ENCODE measurements around the gene TTC28.

The TTC28 gene

GRCh38 chr22:28358312-28358711 is 321.3 kb downstream of the TTC28 start:
- Histone ChIP-seq H3K9me3 (ENCODE audit: control insufficient read depth, low read length) (no peaks in the 10 kb centered on the region), H3K4ac (ENCODE audit: low read depth in 1 of 2, low read length in 2 of 2) (no peak overlapping the region), H2BK15ac (ENCODE audit: low read depth, poor library complexity, severe bottlenecking) (no peak overlapping the region), H3K36me3 (ENCODE audit: control insufficient read depth in 1 of 2, insufficient read depth in 2 of 2, low read depth in 1 of 2, low read length in 2 of 2) (peaks cover 0 to 3% of the 10 kb centered on the region in 2 experiments), H3K9ac (ENCODE audit: low read length) (no peak overlapping the region), H3K4me3 (ENCODE audit: insufficient read depth in 1 of 2, low read depth in 1 of 2, low read length in 2 of 2) (no peak overlapping the region), H3K23ac (ENCODE audit: low read length in 2 of 2) (no peak overlapping the region), H4K91ac (ENCODE audit: low read length) (no peak overlapping the region), H4K8ac (ENCODE audit: low read length) (no peak overlapping the region), H3K4me2 (ENCODE audit: low read length, poor library complexity, severe bottlenecking) (no peak overlapping the region), H3K4me1 (ENCODE audit: control insufficient read depth, insufficient read depth, low read depth, low read length) (no peaks in the 10 kb centered on the region), H3K79me1 (replicated peaks; ENCODE audit: low read length, poor library complexity, severe bottlenecking) (peaks cover 12% of the 10 kb centered on the region), H3K18ac (ENCODE audit: low read depth in 1 of 2, low read length in 2 of 2) (no peak overlapping the region), H3K27ac (ENCODE audit: low read length, poor library complexity, severe bottlenecking) (no peak overlapping the region), H2BK120ac (ENCODE audit: low read depth, low read length) (no peak overlapping the region), H2BK5ac (ENCODE audit: low read depth, low read length, poor library complexity, severe bottlenecking) (no peak overlapping the region), H2BK12ac (ENCODE audit: low read length in 2 of 2) (no peak overlapping the region), H2AK5ac (ENCODE audit: low read length, severe bottlenecking) (no peak overlapping the region), H2AFZ (ENCODE audit: low read depth, low read length) (no peak overlapping the region), H3K27me3 (ENCODE audit: control insufficient read depth in 1 of 2, insufficient read depth in 1 of 2, low read length in 2 of 2) (no peaks in the 10 kb centered on the region), H3K14ac (ENCODE audit: low read length in 2 of 2) (no peak overlapping the region)
- 86% methylated on average over 1 of the region's 2 CpGs for WGBS
- DNase-seq: no peak

- H3K27me3 ChIP-seq (ENCODE audit: control insufficient read depth in 1 of 2, insufficient read depth in 1 of 2, low read length in 2 of 2): no peaks in the 10 kb centered on the region
- no peak overlapping the region for H2BK15ac ChIP-seq (ENCODE audit: low read depth, poor library complexity, severe bottlenecking)
- H3K4ac ChIP-seq (ENCODE audit: low read depth in 1 of 2, low read length in 2 of 2): no peak overlapping the region
- no peak overlapping the region for H3K4me2 ChIP-seq (ENCODE audit: low read length, poor library complexity, severe bottlenecking)
- no peaks in the 10 kb centered on the region for H3K4me1 ChIP-seq (ENCODE audit: control insufficient read depth, insufficient read depth, low read depth, low read length)
- no peak overlapping the region for H3K23ac ChIP-seq (ENCODE audit: low read length in 2 of 2)
- H2BK5ac ChIP-seq (ENCODE audit: low read depth, low read length, poor library complexity, severe bottlenecking): no peak overlapping the region
- H3K79me1 ChIP-seq (replicated peaks; ENCODE audit: low read length, poor library complexity, severe bottlenecking): peaks cover 13% of the 10 kb centered on the region
- no peak overlapping the region for H3K14ac ChIP-seq (ENCODE audit: low read length in 2 of 2)
- no peak for DNase-seq
- no peak overlapping the region for H2AK5ac ChIP-seq (ENCODE audit: low read length, severe bottlenecking)
- 100% methylated on average over 1 of the region's 1 CpG for WGBS
- no peak overlapping the region for H2BK120ac ChIP-seq (ENCODE audit: low read depth, low read length)
- H4K91ac ChIP-seq (ENCODE audit: low read length): no peak overlapping the region
- H3K9me3 ChIP-seq (ENCODE audit: control insufficient read depth, low read length): no peaks in the 10 kb centered on the region
- peaks cover 0 to 3% of the 10 kb centered on the region in 2 experiments for H3K36me3 ChIP-seq (ENCODE audit: control insufficient read depth in 1 of 2, insufficient read depth in 2 of 2, low read depth in 1 of 2, low read length in 2 of 2)
- H3K9ac ChIP-seq (ENCODE audit: low read length): no peak overlapping the region
- no peak overlapping the region for H2BK12ac ChIP-seq (ENCODE audit: low read length in 2 of 2)
- H3K27ac ChIP-seq (ENCODE audit: low read length, poor library complexity, severe bottlenecking): no peak overlapping the region
- no peak overlapping the region for H4K8ac ChIP-seq (ENCODE audit: low read length)
- no peak overlapping the region for H2AFZ ChIP-seq (ENCODE audit: low read depth, low read length)
- H3K4me3 ChIP-seq (ENCODE audit: insufficient read depth in 1 of 2, low read depth in 1 of 2, low read length in 2 of 2): no peak overlapping the region
- H3K18ac ChIP-seq (ENCODE audit: low read depth in 1 of 2, low read length in 2 of 2): no peak overlapping the region
Measured at GRCh38 chr22:28357193-28357592, 322.4 kb downstream of the TTC28 start.

- Histone ChIP-seq H3K14ac (ENCODE audit: low read length in 2 of 2) (no peak overlapping the region), H2BK12ac (ENCODE audit: low read length in 2 of 2) (no peak overlapping the region), H4K8ac (ENCODE audit: low read length) (no peak overlapping the region), H3K36me3 (ENCODE audit: control insufficient read depth in 1 of 2, insufficient read depth in 2 of 2, low read depth in 1 of 2, low read length in 2 of 2) (no peaks in the 10 kb centered on the region), H2BK5ac (ENCODE audit: low read depth, low read length, poor library complexity, severe bottlenecking) (no peak overlapping the region), H3K4ac (ENCODE audit: low read depth in 1 of 2, low read length in 2 of 2) (no peak overlapping the region), H3K79me1 (replicated peaks; ENCODE audit: low read length, poor library complexity, severe bottlenecking) (peaks cover 12% of the 10 kb centered on the region), H3K4me3 (ENCODE audit: insufficient read depth in 1 of 2, low read depth in 1 of 2, low read length in 2 of 2) (no peak overlapping the region), H3K4me1 (ENCODE audit: control insufficient read depth, insufficient read depth, low read depth, low read length) (no peaks in the 10 kb centered on the region), H2BK120ac (ENCODE audit: low read depth, low read length) (no peak overlapping the region), H3K23ac (ENCODE audit: low read length in 2 of 2) (no peak overlapping the region), H3K27me3 (ENCODE audit: control insufficient read depth in 1 of 2, insufficient read depth in 1 of 2, low read length in 2 of 2) (no peaks in the 10 kb centered on the region), H3K27ac (ENCODE audit: low read length, poor library complexity, severe bottlenecking) (no peak overlapping the region), H4K91ac (ENCODE audit: low read length) (no peak overlapping the region), H2BK15ac (ENCODE audit: low read depth, poor library complexity, severe bottlenecking) (no peak overlapping the region), H3K9me3 (ENCODE audit: control insufficient read depth, low read length) (no peaks in the 10 kb centered on the region), H2AFZ (ENCODE audit: low read depth, low read length) (no peak overlapping the region), H3K4me2 (ENCODE audit: low read length, poor library complexity, severe bottlenecking) (no peak overlapping the region), H2AK5ac (ENCODE audit: low read length, severe bottlenecking) (no peak overlapping the region), H3K18ac (ENCODE audit: low read depth in 1 of 2, low read length in 2 of 2) (no peak overlapping the region), H3K9ac (ENCODE audit: low read length) (no peak overlapping the region)
- no CpG with 5 or more reads among the region's 2 CpGs for WGBS
- no peak for DNase-seq
Measured at GRCh38 chr22:28351476-28351875, 328.2 kb downstream of the TTC28 start.

GRCh38 chr22:28348613-28349609 is 330.7 kb downstream of the TTC28 start:
- no peaks in the 10 kb centered on the region for H3K27me3 ChIP-seq (ENCODE audit: control insufficient read depth in 1 of 2, insufficient read depth in 1 of 2, low read length in 2 of 2)
- H2AFZ ChIP-seq (ENCODE audit: low read depth, low read length): no peak overlapping the region
- H2BK12ac ChIP-seq (ENCODE audit: low read length in 2 of 2): no peak overlapping the region
- no peak overlapping the region for H3K14ac ChIP-seq (ENCODE audit: low read length in 2 of 2)
- no peaks in the 10 kb centered on the region for H3K36me3 ChIP-seq (ENCODE audit: control insufficient read depth in 1 of 2, insufficient read depth in 2 of 2, low read depth in 1 of 2, low read length in 2 of 2)
- no peak for DNase-seq
- H4K91ac ChIP-seq (ENCODE audit: low read length): no peak overlapping the region
- no peak overlapping the region for H2AK5ac ChIP-seq (ENCODE audit: low read length, severe bottlenecking)
- no peak overlapping the region for H3K4ac ChIP-seq (ENCODE audit: low read depth in 1 of 2, low read length in 2 of 2)
- H4K8ac ChIP-seq (ENCODE audit: low read length): no peak overlapping the region
- peaks cover 13% of the 10 kb centered on the region for H3K79me1 ChIP-seq (replicated peaks; ENCODE audit: low read length, poor library complexity, severe bottlenecking)
- H3K4me2 ChIP-seq (ENCODE audit: low read length, poor library complexity, severe bottlenecking): no peak overlapping the region
- H2BK15ac ChIP-seq (ENCODE audit: low read depth, poor library complexity, severe bottlenecking): no peak overlapping the region
- no peak overlapping the region for H3K27ac ChIP-seq (ENCODE audit: low read length, poor library complexity, severe bottlenecking)
- no peak overlapping the region for H3K4me3 ChIP-seq (ENCODE audit: insufficient read depth in 1 of 2, low read depth in 1 of 2, low read length in 2 of 2)
- no peak overlapping the region for H3K18ac ChIP-seq (ENCODE audit: low read depth in 1 of 2, low read length in 2 of 2)
- no peak overlapping the region for H2BK120ac ChIP-seq (ENCODE audit: low read depth, low read length)
- 74% methylated on average over 5 of the region's 5 CpGs for WGBS
- H2BK5ac ChIP-seq (ENCODE audit: low read depth, low read length, poor library complexity, severe bottlenecking): no peak overlapping the region
- no peak overlapping the region for H3K23ac ChIP-seq (ENCODE audit: low read length in 2 of 2)
- no peaks in the 10 kb centered on the region for H3K9me3 ChIP-seq (ENCODE audit: control insufficient read depth, low read length)
- H3K4me1 ChIP-seq (ENCODE audit: control insufficient read depth, insufficient read depth, low read depth, low read length): no peaks in the 10 kb centered on the region
- no peak overlapping the region for H3K9ac ChIP-seq (ENCODE audit: low read length)
